Measurements from ENCODE around the gene SPRYD7.
"Not testable (repeated sequence)": the region's sequence is repeated elsewhere in the genome, so short reads cannot be mapped to it uniquely, and the experiment has no call there.

SPRYD7 gene

GRCh38 chr13:49936075-49936967 lies at the start of gene SPRYD7:
Gene SPRYD7 (minus strand): TSS chr13:49936340. CDS start chr13:49936235, 105 bp downstream.
- DNase-seq (ENCODE audit: low read depth in 2 of 2) = peak; percentile 96

GRCh38 chr13:49985129-49985528 lies 49.0 kb upstream of the SPRYD7 start:
- DNase-seq (ENCODE audit: low read depth in 2 of 2) = no peak

- no peak for DNase-seq (ENCODE audit: low read depth in 2 of 2)
These were observed 44.1 kb upstream of the SPRYD7 start for GRCh38 chr13:49980266-49980665.

- DNase-seq (ENCODE audit: low read depth in 2 of 2) = no peak
These were observed 41.9 kb upstream of the SPRYD7 start for GRCh38 chr13:49977992-49978391.

GRCh38 chr13:49976314-49977258 lies 40.4 kb upstream of the SPRYD7 start:
- peak; percentile 49 to 53 for DNase-seq (ENCODE audit: low read depth in 2 of 2)

- no peak for DNase-seq (ENCODE audit: low read depth in 2 of 2)
These were observed 39.7 kb upstream of the SPRYD7 start for GRCh38 chr13:49975826-49976225.

- DNase-seq (ENCODE audit: low read depth in 2 of 2) = no peak
These were observed 36.6 kb upstream of the SPRYD7 start for GRCh38 chr13:49972709-49973108.

- DNase-seq (ENCODE audit: low read depth in 2 of 2) = no peak
These were observed 31.3 kb upstream of the SPRYD7 start for GRCh38 chr13:49967456-49967855.

GRCh38 chr13:49958321-49958720 lies 22.2 kb upstream of the SPRYD7 start:
- DNase-seq (ENCODE audit: low read depth in 2 of 2) = no peak

- DNase-seq (ENCODE audit: low read depth in 2 of 2) = no peak
These were observed 20.0 kb upstream of the SPRYD7 start for GRCh38 chr13:49956131-49956530.

- no peak for DNase-seq (ENCODE audit: low read depth in 2 of 2)
These were observed 18.7 kb upstream of the SPRYD7 start for GRCh38 chr13:49954674-49955455.

- no peak for DNase-seq (ENCODE audit: low read depth in 2 of 2)
These were observed 17.4 kb upstream of the SPRYD7 start for GRCh38 chr13:49953560-49953959.

- DNase-seq (ENCODE audit: low read depth in 2 of 2) = no peak
These were observed 15.8 kb upstream of the SPRYD7 start for GRCh38 chr13:49951754-49952535.

- not testable (repeated sequence) for DNase-seq (ENCODE audit: low read depth in 2 of 2)
These were observed 12.7 kb upstream of the SPRYD7 start for GRCh38 chr13:49948777-49949270.

GRCh38 chr13:49939321-49939720 lies 3.2 kb upstream of the SPRYD7 start:
- no peak for DNase-seq (ENCODE audit: low read depth in 2 of 2)

GRCh38 chr13:49938921-49939320 lies 2.8 kb upstream of the SPRYD7 start:
- DNase-seq (ENCODE audit: low read depth in 2 of 2) = no peak

- no peak for DNase-seq (ENCODE audit: low read depth in 2 of 2)
These were observed 2.2 kb upstream of the SPRYD7 start for GRCh38 chr13:49938314-49938713.

GRCh38 chr13:49936968-49937273 lies 781 bp upstream of the SPRYD7 start:
- DNase-seq (ENCODE audit: low read depth in 2 of 2) = peak in 1 of 2 donors; percentile 13

- DNase-seq (ENCODE audit: low read depth in 2 of 2) = peak; percentile 14 to 25
These were observed 717 bp downstream of the SPRYD7 start for GRCh38 chr13:49935171-49936074.

GRCh38 chr13:49933511-49933910 lies 2.6 kb downstream of the SPRYD7 start:
- no peak for DNase-seq (ENCODE audit: low read depth in 2 of 2)

Measured in stimulated activated CD8-positive, alpha-beta memory T cell treated with anti-CD3 and anti-CD28 coated beads, Interleukin-2, amount 100 ng/mL, for 48 hours (primary cell).